ENCODE results near the gene SYNPO2L. TPM values are rescaled to one million over a fixed set of nuclear protein-coding genes. Genes with fewer than 3 reads are reported as not detected.

SYNPO2L gene
- total and polyA plus RNA-seq, 9 of the 15 experiments (the other 6 are each of a cell fraction or from before 2014, with no cell fraction given): 0.03 to 0.07 TPM; not detected in 7

- peak; percentile 97 for TF ChIP-seq ZHX1 (conservative IDR thresholded peaks at IDR 0.05; ENCODE audit: low read length)
- TF ChIP-seq ETS2 (tag; IDR thresholded peaks at IDR 0.05; ENCODE audit: borderline replicate concordance, poor library complexity, severe bottlenecking): no peak
- TF ChIP-seq PHF8 (IDR thresholded peaks at IDR 0.05; ENCODE audit: borderline replicate concordance, low read length): peak; percentile 97
- TF ChIP-seq ZNF655 (CRISPR knock-in tag; IDR thresholded peaks at IDR 0.05): no peak
- TF ChIP-seq ZNF41 (CRISPR knock-in tag; conservative IDR thresholded peaks at IDR 0.05): peak; percentile 10; the same call in 1 of the 2 replicates
- TF ChIP-seq ZNF740 (CRISPR knock-in tag; IDR thresholded peaks at IDR 0.05): 0 out of 2 replicates have a peak, but pooled peaks have one; percentile 3
- TF ChIP-seq ZNF740 (tag; IDR thresholded peaks at IDR 0.05): no peak
- peak; percentile 97 for TF ChIP-seq TAF1 (IDR thresholded peaks at IDR 0.05; ENCODE audit: control insufficient read depth, extremely low read depth, insufficient read depth, low read length, severe bottlenecking)
- TF ChIP-seq DACH1 (IDR thresholded peaks at IDR 0.05; ENCODE audit: partially characterized antibody): no peak
- no peak for TF ChIP-seq HSF4 (CRISPR knock-in tag; IDR thresholded peaks at IDR 0.05; ENCODE audit: borderline replicate concordance)
- TF ChIP-seq TCF3 (CRISPR knock-in tag; IDR thresholded peaks at IDR 0.05): no peak
- TF ChIP-seq FOXJ2 (tag; IDR thresholded peaks at IDR 0.05): peak; percentile 86; the same call in 1 of the 2 replicates
- no peak for TF ChIP-seq ZNF217 (CRISPR knock-in tag; IDR thresholded peaks at IDR 0.05)
- TF ChIP-seq TEAD4 (IDR thresholded peaks at IDR 0.05; ENCODE audit: low read length): peak; percentile 65
- no peak for TF ChIP-seq TEAD4 (CRISPR knock-in tag; IDR thresholded peaks at IDR 0.05; ENCODE audit: borderline replicate concordance)
Measured at GRCh38 chr10:73625884-73626752, 29.7 kb downstream of the SYNPO2L start (continued).
